CD4-positive, alpha-beta T cell treated with Interleukin-15 for 1 hour (primary cell): ENCODE results near the gene FBXO45.
"Not testable (repeated sequence)": the region's sequence is repeated elsewhere in the genome, so short reads cannot be mapped to it uniquely, and the experiment has no call there.

Experiments
- DNase-seq: peaks from one replicate; pipeline ENCODE4 v3.0.0-alpha.2; 2020

Gene FBXO45

GRCh38 chr3:196558476-196558875, 10.0 kb upstream of the FBXO45 start:
- no peak for DNase-seq

- no peak for DNase-seq
Observed at GRCh38 chr3:196559826-196560225, 8.6 kb upstream of the FBXO45 start.

DNA sequence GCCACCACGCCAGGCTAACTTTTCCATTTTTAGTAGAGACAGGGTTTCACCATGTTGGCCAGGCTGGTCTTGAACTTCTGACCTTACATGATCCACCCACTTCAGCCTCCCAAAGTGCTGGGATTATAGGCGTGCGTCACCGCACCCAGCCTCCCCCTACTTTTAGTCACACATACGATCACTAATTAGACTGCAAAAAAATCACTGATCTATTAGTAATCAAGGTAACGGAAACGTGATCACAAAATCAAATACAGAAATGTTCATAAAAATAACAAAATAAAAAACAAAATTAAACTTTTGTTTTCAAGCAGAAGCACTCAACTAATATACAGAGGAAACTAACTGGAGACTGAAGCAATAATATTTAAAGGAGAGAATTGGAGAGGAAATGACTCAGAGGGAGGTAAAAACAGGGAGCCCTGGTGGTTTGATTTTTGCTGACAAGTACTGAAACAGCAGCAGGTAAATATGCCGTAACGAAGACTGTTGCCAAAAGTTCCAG, 4.7 kb upstream of the FBXO45 start:
- no peak for DNase-seq

GRCh38 chr3:196569003-196569516, 600 bp downstream of the FBXO45 start:
- peak; percentile 50 for DNase-seq

GRCh38 chr3:196570332-196570731, 1.9 kb downstream of the FBXO45 start:
- not testable (repeated sequence) for DNase-seq

- no peak for DNase-seq
Observed at GRCh38 chr3:196572389-196572788, 3.9 kb downstream of the FBXO45 start.

GRCh38 chr3:196585044-196585757, 16.7 kb downstream of the FBXO45 start:
- no peak for DNase-seq

- DNase-seq, result no peak
Observed at GRCh38 chr3:196590279-196590678, 21.8 kb downstream of the FBXO45 start.

GRCh38 chr3:196596355-196596754, 27.9 kb downstream of the FBXO45 start:
- no peak for DNase-seq

- peak; percentile 72 for DNase-seq
Observed at GRCh38 chr3:196597971-196598733, 29.7 kb downstream of the FBXO45 start.

- no peak for DNase-seq
Observed at GRCh38 chr3:196599734-196600128, 31.3 kb downstream of the FBXO45 start.

- DNase-seq, result no peak
Observed at GRCh38 chr3:196600359-196600758, 31.9 kb downstream of the FBXO45 start.

DNA sequence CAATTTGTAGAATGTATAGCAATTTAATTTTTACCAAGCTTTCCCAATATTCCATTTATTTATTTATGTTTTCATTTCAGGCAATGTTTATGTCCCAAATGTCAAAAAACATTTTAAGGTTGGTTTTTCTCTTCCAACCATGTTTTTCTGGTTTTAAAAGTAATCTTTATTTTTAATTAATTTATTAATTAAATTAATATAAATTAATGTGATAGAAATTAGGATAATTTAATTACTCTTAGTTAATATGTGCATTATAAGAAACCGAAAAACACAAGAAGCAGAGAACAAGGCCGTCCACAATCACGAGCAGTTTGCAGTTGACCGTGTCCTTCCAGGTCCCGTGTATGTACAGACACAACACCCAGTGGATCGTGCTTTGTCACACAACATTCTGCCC, 34.2 kb downstream of the FBXO45 start:
- DNase-seq, result no peak

- DNase-seq, result no peak
Observed at GRCh38 chr3:196603683-196604082, 35.2 kb downstream of the FBXO45 start.

DNA sequence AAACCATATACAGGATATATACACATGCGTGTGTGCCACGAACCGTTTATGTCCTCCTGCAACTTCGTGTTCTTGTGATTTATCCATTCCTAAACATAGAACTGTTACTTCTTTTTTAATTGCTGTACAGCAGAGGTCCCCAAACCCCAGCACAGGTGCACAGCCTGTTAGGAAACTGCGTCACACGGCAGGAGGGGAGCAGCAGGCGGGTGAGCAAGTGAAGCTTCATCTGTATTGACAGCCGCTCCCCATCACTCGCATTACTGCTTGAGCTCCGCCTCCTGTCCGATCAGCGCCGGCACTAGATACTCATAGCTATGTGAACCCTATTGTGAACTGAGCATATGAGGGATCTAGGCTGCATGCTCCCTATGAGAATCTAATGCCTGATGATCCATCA, 36.1 kb downstream of the FBXO45 start:
- peak; percentile 81 for DNase-seq

DNA sequence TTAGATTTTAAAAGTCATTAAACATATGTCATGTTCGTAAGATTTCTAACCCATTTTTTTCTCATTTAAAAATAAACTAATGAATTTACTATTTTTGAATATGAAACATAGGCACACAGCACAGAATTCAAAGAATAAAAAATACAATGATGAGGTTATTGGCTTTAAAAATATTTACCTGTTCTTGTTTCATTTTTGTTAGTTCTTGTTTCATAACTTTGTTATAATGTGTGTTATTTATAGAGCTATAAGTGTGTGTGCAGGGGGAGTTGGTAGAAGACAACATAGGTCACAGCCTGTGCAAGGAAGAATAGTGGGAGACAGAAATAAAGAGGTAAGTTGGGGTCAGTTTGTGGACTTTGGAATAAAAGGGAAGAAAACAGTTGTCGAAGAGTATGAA, 40.2 kb downstream of the FBXO45 start:
- DNase-seq, result no peak

DNA sequence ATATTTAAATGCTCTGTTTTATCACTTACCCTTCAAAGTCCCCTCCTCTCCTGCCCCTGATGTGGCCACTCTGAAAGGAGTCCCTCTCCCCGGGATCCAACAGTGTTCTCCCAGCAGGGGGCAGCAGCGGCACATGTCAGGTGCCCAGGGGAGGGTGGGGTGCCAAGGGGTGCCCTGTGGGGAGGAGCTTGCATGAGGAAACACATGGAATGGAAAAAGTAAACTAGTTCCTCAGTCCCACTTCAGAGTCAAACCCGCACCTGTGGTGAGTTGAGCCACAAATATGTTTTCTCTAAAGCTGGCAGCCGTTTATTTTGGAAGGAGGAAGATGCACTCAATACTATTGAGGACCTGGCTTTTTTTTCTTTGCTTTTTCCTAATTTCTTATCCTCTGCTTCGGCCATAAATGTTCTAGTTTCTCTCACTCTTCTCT, 40.9 kb downstream of the FBXO45 start:
- DNase-seq, result peak; percentile 91

DNA sequence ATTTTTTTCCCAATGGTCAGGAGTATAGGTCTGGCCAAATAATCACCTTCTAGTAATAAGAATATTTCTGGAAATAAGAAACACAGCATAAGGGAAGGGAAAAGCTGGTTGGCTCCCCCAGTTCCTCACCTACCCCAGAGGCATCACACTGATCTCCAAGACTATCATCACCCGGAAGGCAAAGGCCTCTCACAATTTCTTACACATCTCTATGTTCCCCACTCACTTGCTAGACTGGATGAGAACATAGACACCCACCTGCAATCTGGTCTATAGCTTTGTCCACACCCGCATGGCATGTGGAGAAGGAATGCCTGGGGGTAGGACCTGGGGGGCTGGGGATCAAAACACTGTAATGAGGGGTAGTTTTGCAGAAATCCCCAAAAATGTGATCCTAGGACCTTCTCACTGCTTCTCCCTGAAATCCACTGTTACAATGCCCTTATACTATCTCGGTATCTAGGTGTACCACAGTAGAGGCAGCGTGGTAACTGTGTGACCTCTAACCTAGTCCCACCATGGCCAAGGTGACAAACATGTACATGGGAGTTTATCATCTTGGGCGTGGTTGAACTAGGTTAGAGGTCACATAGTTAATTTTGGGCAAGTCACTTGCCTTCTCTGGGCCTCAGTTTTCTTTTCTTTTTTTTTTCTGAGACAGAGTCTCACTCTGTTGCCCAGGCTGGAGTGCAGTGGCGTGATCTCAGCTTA, 41.5 kb downstream of the FBXO45 start:
- DNase-seq, result no peak

GRCh38 chr3:196611761-196612483, 43.5 kb downstream of the FBXO45 start:
- no peak for DNase-seq

GRCh38 chr3:196615234-196615633, 46.8 kb downstream of the FBXO45 start:
- DNase-seq, result not testable (repeated sequence)

DNA sequence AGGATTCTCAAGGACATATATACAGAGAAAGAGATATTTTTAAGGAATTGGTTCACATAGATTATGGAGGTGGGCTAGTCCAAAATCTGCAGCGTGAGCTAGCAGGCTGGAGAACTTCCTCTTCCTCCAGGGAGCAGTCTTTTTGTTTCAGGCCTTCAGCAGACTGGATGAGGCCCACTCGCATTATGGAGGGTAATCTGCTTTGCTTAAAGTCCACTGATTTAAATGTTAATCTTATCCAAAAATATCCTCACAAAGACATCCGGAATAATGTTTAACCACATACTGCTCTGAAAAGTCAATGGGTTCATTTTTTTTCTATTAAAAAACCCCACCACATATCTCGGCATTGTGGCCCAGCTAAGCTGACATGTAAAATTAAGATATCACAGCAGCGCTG, 48.8 kb downstream of the FBXO45 start:
- DNase-seq, result no peak

DNA sequence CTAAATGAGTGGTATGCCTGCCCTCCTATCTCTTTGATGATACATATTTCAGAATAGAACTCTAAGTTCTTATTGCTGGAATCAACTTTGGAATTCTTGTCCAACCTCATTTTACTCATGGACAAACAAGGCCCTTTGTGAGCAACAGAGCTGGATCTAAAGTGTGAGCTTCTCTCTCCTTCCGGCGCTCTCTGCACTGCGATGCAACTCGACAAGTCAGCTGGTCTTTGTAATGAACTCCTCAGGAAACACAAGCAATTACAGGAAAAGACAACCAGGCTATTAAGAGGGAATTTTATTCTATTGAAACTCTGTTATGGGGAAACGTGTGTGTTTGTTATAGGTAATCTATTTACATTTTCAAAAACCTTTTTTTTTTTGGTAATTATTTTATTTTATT, 50.8 kb downstream of the FBXO45 start:
- no peak for DNase-seq

DNA sequence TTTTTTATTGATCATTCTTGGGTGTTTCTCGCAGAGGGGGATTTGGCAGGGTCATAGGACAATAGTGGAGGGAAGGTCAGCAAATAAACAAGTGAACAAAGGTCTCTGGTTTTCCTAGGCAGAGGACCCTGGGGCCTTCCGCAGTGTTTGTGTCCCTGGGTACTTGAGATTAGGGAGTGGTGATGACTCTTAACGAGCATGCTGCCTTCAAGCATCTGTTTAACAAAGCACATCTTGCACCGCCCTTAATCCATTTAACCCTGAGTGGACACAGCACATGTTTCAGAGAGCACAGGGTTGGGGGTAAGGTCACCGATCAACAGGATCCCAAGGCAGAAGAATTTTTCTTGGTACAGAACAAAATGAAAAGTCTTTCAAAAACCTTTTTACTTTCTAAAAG, 51.2 kb downstream of the FBXO45 start:
- not testable (repeated sequence) for DNase-seq
